Gastroesophageal sphincter (tissue), 4 donors: ENCODE measurements around the gene RPS3. TPM values are rescaled to one million over a fixed set of nuclear protein-coding genes. Genes with fewer than 3 reads are reported as not detected.

Experiments
- ATAC-seq: fragments of 150-250 bp; one replicate; pipeline ENCODE4 v1.9.1; 2016; ENCODE audit warnings: mild to moderate bottlenecking, moderate library complexity
- H3K27ac ChIP-seq, 4 donors: fragments of 200-600 bp; sonication (generic) in 3 of 4; 1 replicate in 3 of 4; 2 replicates in 1 of 4; pipeline ENCODE4 v1.5.1; 2016 to 2019
- H3K27me3 ChIP-seq: fragments of 200-600 bp; sonication (generic); one replicate; pipeline ENCODE4 v1.5.1; 2019
- H3K36me3 ChIP-seq, 2 donors: fragments of 200-600 bp; sonication (generic); one replicate each; pipeline ENCODE4 v1.5.1; 2019; ENCODE audit warnings: control low read depth in 1 of 2
- H3K4me1 ChIP-seq, 3 donors: fragments of 200-600 bp; sonication (generic); 1 replicate in 2 of 3; 2 replicates in 1 of 3; pipeline ENCODE4 v1.5.1; 2016 to 2019; ENCODE audit warnings: control low read depth in 2 of 3
- H3K4me3 ChIP-seq, 2 donors: fragments of 200-600 bp; sonication (generic); one replicate each; pipeline ENCODE4 v1.5.1; 2019; ENCODE audit warnings: mild to moderate bottlenecking in 1 of 2, moderate library complexity in 1 of 2
- H3K9me3 ChIP-seq, 3 donors: fragments of 200-600 bp; sonication (generic); one replicate each; pipeline ENCODE4 v1.5.1; 2017 to 2019; ENCODE audit warnings: control low read depth in 2 of 3
- EP300 ChIP-seq: sonication (generic); formaldehyde crosslinking; IDR thresholded peaks from one replicate; pipeline ENCODE4 v1.6.1; 2017; ENCODE audit warnings: antibody characterized with exemption, mild to moderate bottlenecking
- POLR2A ChIP-seq, 2 donors: fragments of 450-650 bp; IDR thresholded peaks; one replicate each; pipeline ENCODE4 v1.6.1; 2017; ENCODE audit warnings: antibody characterized with exemption in 2 of 2, mild to moderate bottlenecking in 2 of 2, moderate library complexity in 1 of 2
- POLR2AphosphoS5 ChIP-seq: sonication (generic); formaldehyde crosslinking; IDR thresholded peaks from one replicate; pipeline ENCODE4 v1.6.1; 2017; ENCODE audit warnings: antibody characterized with exemption
- WGBS, 2 donors: methylation state at CpG; one replicate each; pipeline ENCODE4 v1.1.5; 2018; ENCODE audit warnings: low coverage in 1 of 2; 5-methylcytosine and 5-hydroxymethylcytosine counted together
- total RNA-seq, 4 donors: library from RNA; depleted of rRNA; stranded (reverse); fragments of >200 nt; gene quantifications; one replicate each; pipeline ENCODE4 v1.1.0, GENCODE V29; 2016
- TF ChIP-seq, protein P1 (sequence below), 4 experiments: fragments of 200-600 bp in 2 of 4; fragments of 450-650 bp in 2 of 4; sonication (generic) in 1 of 4; IDR thresholded peaks; one replicate each; pipeline ENCODE4 v1.5.1; 2017 to 2019; ENCODE audit warnings: antibody characterized with exemption in 4 of 4, mild to moderate bottlenecking in 2 of 4, moderate library complexity in 2 of 4

The RPS3 gene
- total RNA-seq, 4 donors from 2014 or later: 767 to 1,946 (median 1,260) TPM

DNA sequence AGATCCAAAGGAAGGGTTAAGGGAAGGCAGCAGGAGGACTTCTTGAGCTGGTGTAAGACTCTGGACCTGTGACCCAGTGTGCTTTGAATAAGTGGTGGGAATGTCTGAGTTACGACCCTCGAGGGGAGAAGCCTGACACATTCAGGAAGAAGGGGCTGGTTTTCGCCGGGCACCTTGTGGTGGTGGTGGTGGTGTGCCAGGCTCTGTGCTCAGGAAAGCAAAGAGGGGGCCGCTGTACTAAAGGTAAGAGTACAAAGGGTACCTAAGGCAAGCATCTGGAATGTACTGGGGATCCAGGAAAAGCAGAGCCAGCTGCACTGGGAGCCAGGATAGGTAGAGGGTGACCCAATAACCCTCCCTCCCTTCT is 27.4 kb downstream of the RPS3 start:
- Histone ChIP-seq H3K27ac (no peak overlapping the region), H3K9me3 (peaks cover 0 to 8% (median 0%) of the 10 kb centered on the region in 3 donors), H3K4me1 (peaks cover 0 to 41% (median 9%) of the 10 kb centered on the region in 3 donors), H3K27me3 (peaks cover 35% of the 10 kb centered on the region), H3K36me3 (peaks cover 0 to 28% of the 10 kb centered on the region in 2 donors), H3K4me3 (no peak overlapping the region)
- WGBS, 2 donors: 93 to 100% methylated on average over 2 to 5 of the region's 5 CpGs
- TF ChIP-seq EP300 (no peak), POLR2A (IDR thresholded peaks at IDR 0.05) (no peak), POLR2AphosphoS5 (no peak)
- TF ChIP-seq, protein P1, sequence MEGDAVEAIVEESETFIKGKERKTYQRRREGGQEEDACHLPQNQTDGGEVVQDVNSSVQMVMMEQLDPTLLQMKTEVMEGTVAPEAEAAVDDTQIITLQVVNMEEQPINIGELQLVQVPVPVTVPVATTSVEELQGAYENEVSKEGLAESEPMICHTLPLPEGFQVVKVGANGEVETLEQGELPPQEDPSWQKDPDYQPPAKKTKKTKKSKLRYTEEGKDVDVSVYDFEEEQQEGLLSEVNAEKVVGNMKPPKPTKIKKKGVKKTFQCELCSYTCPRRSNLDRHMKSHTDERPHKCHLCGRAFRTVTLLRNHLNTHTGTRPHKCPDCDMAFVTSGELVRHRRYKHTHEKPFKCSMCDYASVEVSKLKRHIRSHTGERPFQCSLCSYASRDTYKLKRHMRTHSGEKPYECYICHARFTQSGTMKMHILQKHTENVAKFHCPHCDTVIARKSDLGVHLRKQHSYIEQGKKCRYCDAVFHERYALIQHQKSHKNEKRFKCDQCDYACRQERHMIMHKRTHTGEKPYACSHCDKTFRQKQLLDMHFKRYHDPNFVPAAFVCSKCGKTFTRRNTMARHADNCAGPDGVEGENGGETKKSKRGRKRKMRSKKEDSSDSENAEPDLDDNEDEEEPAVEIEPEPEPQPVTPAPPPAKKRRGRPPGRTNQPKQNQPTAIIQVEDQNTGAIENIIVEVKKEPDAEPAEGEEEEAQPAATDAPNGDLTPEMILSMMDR (IDR thresholded peaks at IDR 0.05): no peak
- no peak for ATAC-seq

DNA sequence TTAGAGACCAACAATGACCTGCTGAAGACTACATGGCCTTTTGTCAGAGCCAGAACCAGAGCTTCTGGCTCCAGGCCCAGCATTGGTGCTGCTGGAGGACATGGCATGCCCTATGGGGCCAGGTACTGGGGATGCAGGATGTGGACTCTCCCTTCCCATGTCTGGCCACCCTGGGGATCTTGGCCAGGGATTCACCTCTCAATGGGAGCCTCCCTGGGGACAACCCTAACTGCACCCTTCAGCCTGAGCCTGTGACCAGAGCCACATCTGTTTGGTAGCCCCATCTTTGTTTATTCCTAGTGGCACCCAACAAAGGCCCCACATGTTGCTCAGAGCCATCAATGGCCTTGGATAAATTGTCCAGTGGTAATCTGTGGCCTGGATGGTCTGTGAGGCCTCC is 27.9 kb downstream of the RPS3 start:
- Histone ChIP-seq H3K27me3 (peaks cover 40% of the 10 kb centered on the region), H3K36me3 (peaks cover 0 to 24% of the 10 kb centered on the region in 2 donors), H3K27ac (no peak overlapping the region), H3K4me1 (peaks cover 0 to 41% (median 9%) of the 10 kb centered on the region in 3 donors), H3K4me3 (no peak overlapping the region), H3K9me3 (peaks cover 0 to 8% (median 0%) of the 10 kb centered on the region in 3 donors)
- TF ChIP-seq EP300: no peak
- TF ChIP-seq POLR2AphosphoS5: no peak
- TF ChIP-seq, protein P1 (IDR thresholded peaks at IDR 0.05): no peak
- TF ChIP-seq POLR2A (IDR thresholded peaks at IDR 0.05): no peak
- ATAC-seq: no peak

DNA sequence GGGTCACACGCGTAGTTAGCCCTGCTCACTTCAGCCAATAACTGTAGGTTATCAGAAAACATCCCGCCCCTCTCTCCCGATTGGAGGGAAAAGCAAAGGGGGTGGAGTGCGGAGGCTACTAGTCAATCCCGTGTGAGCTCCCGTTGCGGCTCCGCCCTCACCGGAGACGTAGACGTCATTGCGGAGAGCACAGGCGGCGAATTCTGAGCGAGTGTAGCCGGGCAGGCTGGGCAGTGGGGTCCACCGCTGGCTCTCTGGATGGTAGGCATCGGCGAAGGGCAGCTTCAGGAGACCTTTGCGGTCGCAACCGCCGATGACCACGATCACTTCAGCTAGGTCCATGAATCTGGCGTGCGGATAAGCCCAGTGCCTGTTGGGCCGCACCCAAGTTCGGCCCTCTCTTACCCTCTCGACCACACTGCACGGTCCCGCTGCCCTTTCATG is 29.0 kb downstream of the RPS3 start:
- Histone ChIP-seq H3K4me1 (peaks cover 0 to 39% (median 9%) of the 10 kb centered on the region in 3 donors), H3K9me3 (peaks cover 0 to 8% (median 0%) of the 10 kb centered on the region in 3 donors), H3K27me3 (peaks cover 51% of the 10 kb centered on the region), H3K36me3 (peaks cover 0 to 13% of the 10 kb centered on the region in 2 donors), H3K4me3 (peak overlapping the region; percentile 24 to 53), H3K27ac (peak overlapping the region in 3 of 4 donors; percentile 24 to 59 (median 45))
- TF ChIP-seq EP300: no peak
- TF ChIP-seq, protein P1 (IDR thresholded peaks at IDR 0.05): no peak
- TF ChIP-seq POLR2AphosphoS5: peak; percentile 58
- TF ChIP-seq POLR2A (IDR thresholded peaks at IDR 0.05): peak in 1 of 2 donors; percentile 41
- 2 to 47% methylated on average over 3 to 15 of the region's 32 CpGs for WGBS, 2 donors
- peak; percentile 90 for ATAC-seq

GRCh38 chr11:75428989-75429640 is 29.8 kb downstream of the RPS3 start:
- TF ChIP-seq POLR2AphosphoS5 (no peak), EP300 (no peak), POLR2A (IDR thresholded peaks at IDR 0.05) (no peak)
- WGBS, 2 donors: 67 to 69% methylated on average over 14 to 16 of the region's 16 CpGs
- Histone ChIP-seq H3K9me3 (peaks cover 0 to 8% (median 0%) of the 10 kb centered on the region in 3 donors), H3K27me3 (peaks cover 58% of the 10 kb centered on the region), H3K27ac (no peak overlapping the region), H3K4me3 (peak overlapping the region in 1 of 2 donors; percentile 53), H3K4me1 (peaks cover 0 to 39% (median 9%) of the 10 kb centered on the region in 3 donors), H3K36me3 (peaks cover 0 to 5% of the 10 kb centered on the region in 2 donors)
- ATAC-seq: no peak

DNA sequence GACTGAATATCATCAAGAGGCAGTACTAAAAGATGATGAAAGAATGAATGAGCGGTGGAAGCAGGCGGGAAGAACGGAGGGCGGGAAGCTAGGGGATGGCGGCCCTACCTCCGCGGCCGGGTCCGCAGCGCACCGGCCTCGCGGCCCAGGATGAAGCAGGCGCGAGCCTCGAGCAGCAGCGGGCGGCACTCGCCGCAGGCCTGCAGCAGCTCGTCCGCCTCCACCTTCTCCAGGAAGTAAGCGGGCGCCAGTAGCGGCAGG is 30.3 kb downstream of the RPS3 start:
- peak overlapping the region in 1 of 4 donors; percentile 27 for H3K27ac ChIP-seq
- ATAC-seq: no peak
- peaks cover 0 to 39% (median 9%) of the 10 kb centered on the region in 3 donors for H3K4me1 ChIP-seq
- WGBS, 2 donors: 22% methylated on average over 20 to 25 of the region's 25 CpGs
- TF ChIP-seq POLR2AphosphoS5 (no peak), POLR2A (IDR thresholded peaks at IDR 0.05) (no peak), EP300 (no peak)
- TF ChIP-seq, protein P1 (IDR thresholded peaks at IDR 0.05): no peak
- H3K4me3 ChIP-seq: peak overlapping the region in 1 of 2 donors; percentile 51
- H3K36me3 ChIP-seq: peaks cover 0 to 7% of the 10 kb centered on the region in 2 donors
- peaks cover 0 to 8% (median 0%) of the 10 kb centered on the region in 3 donors for H3K9me3 ChIP-seq
- peaks cover 59% of the 10 kb centered on the region for H3K27me3 ChIP-seq
